ENCODE measurements around the gene FARS2. TPM values are rescaled to one million over a fixed set of nuclear protein-coding genes. Genes with fewer than 3 reads are reported as not detected.

Gene FARS2
- total and polyA plus RNA-seq, 4 donors: 9.2 to 31.4 (median 19.4) TPM

DNA sequence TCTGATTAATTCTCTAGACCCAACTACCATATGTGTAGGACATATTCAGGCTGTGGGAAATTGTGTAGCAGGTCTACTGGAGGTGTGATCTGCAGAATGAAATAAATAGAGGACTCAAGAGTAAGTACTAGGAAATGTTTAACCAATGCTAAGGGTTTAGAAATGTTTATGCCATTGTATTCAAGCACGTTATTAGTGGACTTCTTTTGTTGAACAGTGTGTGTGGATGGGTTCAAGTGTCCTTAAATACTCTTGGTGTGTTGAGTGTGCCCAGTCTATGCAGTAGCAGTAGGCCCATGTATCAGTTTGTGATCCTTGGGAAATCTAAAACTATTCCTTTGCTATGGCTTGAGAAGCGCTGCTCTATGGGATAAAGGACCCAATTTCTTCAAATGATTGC lies 112.1 kb downstream of the FARS2 start:
- H3K27me3 ChIP-seq (ENCODE audit: control insufficient read depth in 3 of 3, insufficient read depth in 3 of 3, low read length in 2 of 3): no peaks in the 10 kb centered on the region
- no peaks in the 10 kb centered on the region for H3K4me1 ChIP-seq (ENCODE audit: control insufficient read depth in 5 of 5, insufficient read depth in 5 of 5, low read length in 5 of 5)
- H3K4me3 ChIP-seq: no peak overlapping the region
- no peak for DNase-seq
- H3K36me3 ChIP-seq (ENCODE audit: control insufficient read depth in 4 of 4, insufficient read depth in 4 of 4, low read length in 4 of 4): peaks cover 0 to 10% (median 5%) of the 10 kb centered on the region in 4 donors
- 83 to 89% methylated on average over 2 of the region's 2 CpGs for WGBS, 2 donors
- TF ChIP-seq, protein P1, sequence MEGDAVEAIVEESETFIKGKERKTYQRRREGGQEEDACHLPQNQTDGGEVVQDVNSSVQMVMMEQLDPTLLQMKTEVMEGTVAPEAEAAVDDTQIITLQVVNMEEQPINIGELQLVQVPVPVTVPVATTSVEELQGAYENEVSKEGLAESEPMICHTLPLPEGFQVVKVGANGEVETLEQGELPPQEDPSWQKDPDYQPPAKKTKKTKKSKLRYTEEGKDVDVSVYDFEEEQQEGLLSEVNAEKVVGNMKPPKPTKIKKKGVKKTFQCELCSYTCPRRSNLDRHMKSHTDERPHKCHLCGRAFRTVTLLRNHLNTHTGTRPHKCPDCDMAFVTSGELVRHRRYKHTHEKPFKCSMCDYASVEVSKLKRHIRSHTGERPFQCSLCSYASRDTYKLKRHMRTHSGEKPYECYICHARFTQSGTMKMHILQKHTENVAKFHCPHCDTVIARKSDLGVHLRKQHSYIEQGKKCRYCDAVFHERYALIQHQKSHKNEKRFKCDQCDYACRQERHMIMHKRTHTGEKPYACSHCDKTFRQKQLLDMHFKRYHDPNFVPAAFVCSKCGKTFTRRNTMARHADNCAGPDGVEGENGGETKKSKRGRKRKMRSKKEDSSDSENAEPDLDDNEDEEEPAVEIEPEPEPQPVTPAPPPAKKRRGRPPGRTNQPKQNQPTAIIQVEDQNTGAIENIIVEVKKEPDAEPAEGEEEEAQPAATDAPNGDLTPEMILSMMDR (IDR thresholded peaks at IDR 0.05; ENCODE audit: control extremely low read depth, extremely low read depth): no peak
- H3K9me3 ChIP-seq (ENCODE audit: control insufficient read depth in 4 of 4, insufficient read depth in 3 of 4, low read length in 3 of 4): no peaks in the 10 kb centered on the region
- H3K9ac ChIP-seq (ENCODE audit: insufficient read depth in 1 of 2, low read length in 2 of 2): no peak overlapping the region
- no peak overlapping the region for H3K27ac ChIP-seq (ENCODE audit: low read depth in 1 of 2, low read length in 1 of 2)
- no peak for ATAC-seq (ENCODE audit: insufficient read depth, low FRiP score)

DNA sequence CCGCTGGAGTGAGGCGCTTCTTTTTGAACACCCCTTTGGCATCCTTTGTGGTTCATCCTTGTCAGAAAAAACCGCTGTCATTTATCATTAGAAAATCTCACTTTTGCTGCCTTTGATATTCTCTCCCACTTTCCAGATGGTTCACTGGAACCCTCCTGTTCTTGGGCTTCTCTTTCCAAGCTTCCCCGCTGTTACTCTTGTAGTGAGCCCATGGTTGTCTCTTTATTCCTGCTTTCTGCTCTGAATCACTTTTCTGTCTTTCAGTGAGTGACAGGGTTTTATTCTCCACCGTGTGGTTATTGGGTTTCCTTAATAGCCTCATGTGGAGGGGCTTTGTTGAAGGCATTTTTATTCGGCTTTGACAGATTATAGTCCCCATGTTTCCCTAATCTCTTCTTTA lies 117.0 kb downstream of the FARS2 start:
- TF ChIP-seq, protein P1 (IDR thresholded peaks at IDR 0.05; ENCODE audit: control extremely low read depth, extremely low read depth): no peak
- 83% methylated on average over 6 of the region's 6 CpGs for WGBS, 2 donors
- H3K4me1 ChIP-seq (ENCODE audit: control insufficient read depth in 5 of 5, insufficient read depth in 5 of 5, low read length in 5 of 5): no peaks in the 10 kb centered on the region
- no peaks in the 10 kb centered on the region for H3K27me3 ChIP-seq (ENCODE audit: control insufficient read depth in 3 of 3, insufficient read depth in 3 of 3, low read length in 2 of 3)
- H3K9me3 ChIP-seq (ENCODE audit: control insufficient read depth in 4 of 4, insufficient read depth in 3 of 4, low read length in 3 of 4): no peaks in the 10 kb centered on the region
- H3K9ac ChIP-seq (ENCODE audit: insufficient read depth in 1 of 2, low read length in 2 of 2): no peak overlapping the region
- no peak for ATAC-seq (ENCODE audit: insufficient read depth, low FRiP score)
- H3K27ac ChIP-seq (ENCODE audit: low read depth in 1 of 2, low read length in 1 of 2): no peak overlapping the region
- no peak for DNase-seq
- H3K36me3 ChIP-seq (ENCODE audit: control insufficient read depth in 4 of 4, insufficient read depth in 4 of 4, low read length in 4 of 4): no peaks in the 10 kb centered on the region
- no peak overlapping the region for H3K4me3 ChIP-seq

DNA sequence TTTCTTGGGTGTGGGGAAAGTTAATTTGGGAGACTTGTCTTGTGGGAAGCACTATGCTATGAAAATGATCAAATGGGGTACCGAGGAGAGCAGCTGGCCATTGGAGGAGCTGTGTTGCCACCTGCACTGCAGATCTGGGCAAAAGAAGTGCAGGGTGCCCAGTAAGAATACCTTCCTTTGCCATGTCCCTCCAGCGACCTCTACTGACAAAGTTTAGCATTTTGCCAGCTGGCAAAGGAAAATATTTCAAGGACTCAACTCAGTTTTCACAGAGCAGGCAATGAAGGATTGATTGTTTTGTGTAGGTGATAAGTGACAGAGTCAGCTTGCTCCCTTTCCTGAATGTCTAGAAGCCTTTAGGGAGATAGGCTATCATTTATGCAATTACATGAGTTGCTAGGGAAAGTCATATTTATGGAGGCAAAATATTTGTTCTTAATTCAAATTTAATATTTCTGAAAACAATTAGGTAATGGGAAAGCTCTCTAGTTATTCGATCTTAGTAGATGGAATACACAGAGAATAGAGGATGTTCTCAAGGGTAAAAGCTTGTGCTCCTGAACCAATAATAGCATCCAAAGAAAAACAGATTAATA lies 118.4 kb downstream of the FARS2 start:
- no peaks in the 10 kb centered on the region for H3K27me3 ChIP-seq (ENCODE audit: control insufficient read depth in 3 of 3, insufficient read depth in 3 of 3, low read length in 2 of 3)
- H3K36me3 ChIP-seq (ENCODE audit: control insufficient read depth in 4 of 4, insufficient read depth in 4 of 4, low read length in 4 of 4): no peaks in the 10 kb centered on the region
- no peak overlapping the region for H3K9ac ChIP-seq (ENCODE audit: insufficient read depth in 1 of 2, low read length in 2 of 2)
- DNase-seq (no peak), ATAC-seq (ENCODE audit: insufficient read depth, low FRiP score) (no peak)
- H3K4me1 ChIP-seq (ENCODE audit: control insufficient read depth in 5 of 5, insufficient read depth in 5 of 5, low read length in 5 of 5): no peaks in the 10 kb centered on the region
- H3K27ac ChIP-seq (ENCODE audit: low read depth in 1 of 2, low read length in 1 of 2): no peak overlapping the region
- H3K9me3 ChIP-seq (ENCODE audit: control insufficient read depth in 4 of 4, insufficient read depth in 3 of 4, low read length in 3 of 4): no peaks in the 10 kb centered on the region
- 62 to 69% methylated on average over 3 of the region's 3 CpGs for WGBS, 2 donors
- TF ChIP-seq, protein P1 (IDR thresholded peaks at IDR 0.05; ENCODE audit: control extremely low read depth, extremely low read depth): peak; percentile 15
- no peak overlapping the region for H3K4me3 ChIP-seq

DNA sequence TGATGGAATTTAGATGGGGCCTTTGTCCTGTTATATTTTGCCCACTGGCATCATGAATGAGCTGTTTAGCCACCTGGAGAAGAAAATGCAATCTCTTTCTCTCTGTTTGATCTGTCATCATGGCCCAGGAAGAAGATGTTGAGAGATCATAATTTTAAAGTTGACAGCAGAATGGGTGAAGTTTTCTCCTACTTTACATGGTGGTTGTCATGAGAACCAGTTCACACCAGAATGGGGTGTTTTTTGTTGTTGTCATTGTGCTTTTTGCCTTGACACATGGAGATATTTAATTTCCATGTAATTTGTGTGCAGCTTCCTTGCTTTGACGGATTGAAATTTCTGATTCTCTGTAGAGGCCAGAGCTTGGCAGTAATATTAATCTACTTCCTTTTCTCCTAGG lies 122.5 kb downstream of the FARS2 start:
- TF ChIP-seq, protein P1 (IDR thresholded peaks at IDR 0.05; ENCODE audit: control extremely low read depth, extremely low read depth): no peak
- H3K9ac ChIP-seq (ENCODE audit: insufficient read depth in 1 of 2, low read length in 2 of 2): no peak overlapping the region
- 76 to 96% methylated on average over 1 of the region's 1 CpG for WGBS, 2 donors
- H3K27me3 ChIP-seq (ENCODE audit: control insufficient read depth in 3 of 3, insufficient read depth in 3 of 3, low read length in 2 of 3): no peaks in the 10 kb centered on the region
- no peaks in the 10 kb centered on the region for H3K36me3 ChIP-seq (ENCODE audit: control insufficient read depth in 4 of 4, insufficient read depth in 4 of 4, low read length in 4 of 4)
- no peaks in the 10 kb centered on the region for H3K9me3 ChIP-seq (ENCODE audit: control insufficient read depth in 4 of 4, insufficient read depth in 3 of 4, low read length in 3 of 4)
- no peak overlapping the region for H3K4me3 ChIP-seq
- ATAC-seq (ENCODE audit: insufficient read depth, low FRiP score) (no peak), DNase-seq (no peak)
- H3K27ac ChIP-seq (ENCODE audit: low read depth in 1 of 2, low read length in 1 of 2): no peak overlapping the region
- no peaks in the 10 kb centered on the region for H3K4me1 ChIP-seq (ENCODE audit: control insufficient read depth in 5 of 5, insufficient read depth in 5 of 5, low read length in 5 of 5)
